K562 (cell line): Measurements from ENCODE around the gene MYH9. TPM values are rescaled to one million over a fixed set of nuclear protein-coding genes. Genes with fewer than 3 reads are reported as not detected.

Experiments
- ATAC-seq: fragments of 200-7000 bp; cut with Tn5 transposase; 3 replicates; pipeline ENCODE4 v1.9.1; 2020; ENCODE audit warnings: moderate library complexity
- BruUV-seq: library from RNA; stranded (reverse); fragments of 400-500 nt; replicated peaks from 2 replicates; lab custom pipeline; 2021; lab: Mats Ljungman, UMichigan
- CTCF ChIA-PET: fragments of 300-600 bp; formaldehyde crosslinking; extraction: SDS; loops from one replicate; lab custom pipeline; 2021; ENCODE audit warnings: low intra/inter-chr PET ratio; lab: Yijun Ruan, JAX
- POLR2A ChIA-PET: fragments of 300-600, 350-650 bp; sonication (Branson Sonifier 250); formaldehyde crosslinking; extraction: SDS; loops from one replicate; lab custom pipeline; 2021; ENCODE audit warnings: antibody characterized with exemption, inconsistent platforms; lab: Yijun Ruan, JAX
- DNase-seq, 4 experiments: peaks; one replicate each; pipeline versions ENCODE4 v3.0.0 to v3.0.0-alpha.2; 2011 to 2018; ENCODE audit warnings: low spot score in 3 of 4, mixed read lengths in 3 of 4; ENCODE audit errors: extremely low read depth in 1 of 4
- FAIRE-seq: peaks from 2 replicates; lab custom pipeline; 2011; peaks lifted over from hg19 to GRCh38; lab: Jason Lieb, UNC
- H2AFZ ChIP-seq: 2 replicates; pipeline ENCODE4 v1.6.0; 2011; ENCODE audit warnings: low read depth, low read length, control low read depth, inconsistent platforms
- H3K27ac ChIP-seq: fragments of 200-600 bp; 3 replicates; pipeline ENCODE4 v1.8.0; 2011; ENCODE audit warnings: low read depth, mild to moderate bottlenecking, control low read depth, inconsistent platforms, low read length, moderate library complexity, mixed read lengths; ENCODE audit errors: extremely low read depth
- H3K27me3 ChIP-seq, 2 experiments: fragments of 300-600 bp in 1 of 2; 2 replicates in 1 of 2; 3 replicates in 1 of 2; pipeline versions ENCODE4 v1.6.0 to v1.8.0; 2011; ENCODE audit warnings: inconsistent platforms in 2 of 2, low read length in 2 of 2, mild to moderate bottlenecking in 1 of 2, mixed read lengths in 1 of 2, moderate library complexity in 1 of 2; ENCODE audit not compliant: control insufficient read depth in 2 of 2, insufficient read depth in 2 of 2
- H3K36me3 ChIP-seq: fragments of 300-600 bp; 3 replicates; pipeline ENCODE4 v1.8.0; 2011; ENCODE audit warnings: mild to moderate bottlenecking, low read length, inconsistent platforms; ENCODE audit not compliant: control insufficient read depth, insufficient read depth
- H3K4me1 ChIP-seq, 2 experiments: fragments of 200-600 bp in 1 of 2; replicated peaks in 1 of 2; 2 replicates in 1 of 2; 3 replicates in 1 of 2; pipeline versions ENCODE4 v1.5.1 to v1.8.0; 2011; ENCODE audit warnings: inconsistent platforms in 2 of 2, low read length in 2 of 2, mild to moderate bottlenecking in 1 of 2, mixed read lengths in 1 of 2, moderate library complexity in 1 of 2; ENCODE audit not compliant: control insufficient read depth in 2 of 2, insufficient read depth in 2 of 2
- H3K4me2 ChIP-seq: 2 replicates; pipeline ENCODE4 v1.6.1; 2011; ENCODE audit warnings: low read length, control low read depth, inconsistent platforms, mixed read lengths; ENCODE audit not compliant: insufficient read depth
- H3K4me3 ChIP-seq: fragments of 200-600 bp; sonication (generic), shearing (Covaris generic); 2 replicates; pipeline ENCODE4 v1.5.1; 2016; ENCODE audit warnings: control low read depth, inconsistent platforms
- H3K79me2 ChIP-seq: fragments of 200-600 bp; 3 replicates; pipeline ENCODE4 v1.8.0; 2011; ENCODE audit warnings: low read length, inconsistent platforms; ENCODE audit not compliant: control insufficient read depth, insufficient read depth
- H3K9ac ChIP-seq, 2 experiments: 2 replicates each; pipeline versions ENCODE4 v1.6.0 to v1.6.1; 2011; ENCODE audit warnings: low read depth in 2 of 2, low read length in 2 of 2, control low read depth in 1 of 2, inconsistent platforms in 1 of 2, mild to moderate bottlenecking in 1 of 2, mixed read lengths in 1 of 2; ENCODE audit not compliant: insufficient read depth in 1 of 2
- H3K9me1 ChIP-seq: one replicate; pipeline ENCODE4 v1.6.0; 2011; ENCODE audit warnings: inconsistent platforms, mild to moderate bottlenecking, low read length, moderate library complexity; ENCODE audit not compliant: control insufficient read depth, insufficient read depth
- H3K9me3 ChIP-seq: replicated peaks from 2 replicates; pipeline ENCODE4 v1.5.1; 2011; ENCODE audit warnings: low read depth, low read length, inconsistent platforms; ENCODE audit not compliant: control insufficient read depth, insufficient read depth
- H4K20me1 ChIP-seq: replicated peaks from 2 replicates; pipeline ENCODE4 v1.6.1; 2011; ENCODE audit warnings: low read length, inconsistent platforms, mixed read lengths; ENCODE audit not compliant: control insufficient read depth, insufficient read depth
- ATF1 ChIP-seq, 2 experiments: fragments of 450-650 bp in 1 of 2; IDR thresholded peaks; 2 replicates each; pipeline ENCODE4 v1.6.1; 2016; ENCODE audit warnings: missing compliant biosample characterization in 1 of 2, missing genetic modification characterization in 1 of 2
- CREBBP ChIP-seq: IDR thresholded peaks from one replicate; pipeline ENCODE4 v1.6.1; 2012; ENCODE audit warnings: low read depth, mild to moderate bottlenecking, control low read depth, inconsistent platforms, low read length
- POLR2G ChIP-seq: fragments of 200-400 bp; formaldehyde crosslinking; IDR thresholded peaks from 2 replicates; pipeline ENCODE4 v1.6.1; 2017; ENCODE audit warnings: low read depth, mild to moderate bottlenecking, antibody characterized with exemption, low read length, moderate library complexity
- SRSF7 ChIP-seq: fragments of 200-400 bp; formaldehyde crosslinking; optimal IDR thresholded peaks from 2 replicates; pipeline ENCODE3; 2017; ENCODE audit warnings: mild to moderate bottlenecking, low read depth, low read length
- TEAD1 ChIP-seq, 2 experiments: fragments of 450-650 bp in 1 of 2; sonication (generic) in 1 of 2; formaldehyde crosslinking; IDR thresholded peaks; 2 replicates each; pipeline versions ENCODE4 v1.4.0 to v1.8.0; 2020 to 2022; ENCODE audit warnings: mild to moderate bottlenecking in 2 of 2, missing genetic modification reagents in 1 of 2
- WGBS: fragments of 100-300 bp; shearing (Covaris generic); methylation state at CpG from one replicate; pipeline ENCODE4 v1.1.6; 2016; ENCODE audit warnings: low coverage, mixed read lengths; ENCODE audit not compliant: insufficient coverage; ENCODE audit errors: missing lambda C conversion rate; 5-methylcytosine and 5-hydroxymethylcytosine counted together
- in situ Hi-C: fragments of 300-500 bp; cut with MboI; formaldehyde crosslinking; loops from 4 replicates; pipeline ENCODE4 v1.15.0; 2018; ENCODE audit warnings: inconsistent platforms, mixed read lengths
- intact Hi-C: fragments of 100-400 bp; cut with micrococcal nuclease; formaldehyde crosslinking; loops from 2 replicates; pipeline ENCODE4 v1.14.2; 2022
- polyA plus RNA-seq, 8 experiments: library from polyadenylated mRNA; depleted of rRNA in 4 of 8; stranded (reverse) in 5 of 8; unstranded in 3 of 8; fragments of >200 nt; fragmentation: Nextera tagmentation in 2 of 8; fragmentation: Illumina TruSeq in 1 of 8; extraction: Ambion mirVana in 2 of 8; extraction: Trizol in 1 of 8; gene quantifications; 2 replicates each; pipeline versions ENCODE4 v1.2.1 to v1.2.3, GENCODE V29; 2011 to 2014; ENCODE audit warnings: inconsistent platforms in 1 of 8, missing spikeins in 1 of 8
- total RNA-seq, 7 experiments: library from RNA; depleted of rRNA in 6 of 7; stranded (reverse); fragments of >200 nt in 6 of 7; fragmentation: Illumina TruSeq in 2 of 7; extraction: Trizol in 2 of 7; gene quantifications; 2 replicates each; pipeline versions ENCODE4 v1.2.1 to v1.2.3, GENCODE V29; 2011 to 2021; ENCODE audit warnings: low replicate concordance in 1 of 7
- TF ChIP-seq, protein P1 (sequence below): fragments of 450-650 bp; IDR thresholded peaks from 2 replicates; pipeline ENCODE4 v1.6.1; 2017; ENCODE audit warnings: mild to moderate bottlenecking, moderate library complexity
- TF ChIP-seq, protein P2 (sequence below): fragments of 450-650 bp; IDR thresholded peaks from 2 replicates; pipeline ENCODE4 v1.6.1; 2016; ENCODE audit warnings: borderline replicate concordance
- TF ChIP-seq, protein P3 (sequence below): fragments of 250-450 bp; sonication (Bioruptor Pico); IDR thresholded peaks from 2 replicates; pipeline ENCODE4 v1.5.0; 2022; ENCODE audit warnings: mild to moderate bottlenecking

MYH9 gene
- total and polyA plus RNA-seq, 9 of the 15 experiments (the other 6 are each of a cell fraction or from before 2014, with no cell fraction given) = 0.71 to 111 (median 24.6) TPM

DNA sequence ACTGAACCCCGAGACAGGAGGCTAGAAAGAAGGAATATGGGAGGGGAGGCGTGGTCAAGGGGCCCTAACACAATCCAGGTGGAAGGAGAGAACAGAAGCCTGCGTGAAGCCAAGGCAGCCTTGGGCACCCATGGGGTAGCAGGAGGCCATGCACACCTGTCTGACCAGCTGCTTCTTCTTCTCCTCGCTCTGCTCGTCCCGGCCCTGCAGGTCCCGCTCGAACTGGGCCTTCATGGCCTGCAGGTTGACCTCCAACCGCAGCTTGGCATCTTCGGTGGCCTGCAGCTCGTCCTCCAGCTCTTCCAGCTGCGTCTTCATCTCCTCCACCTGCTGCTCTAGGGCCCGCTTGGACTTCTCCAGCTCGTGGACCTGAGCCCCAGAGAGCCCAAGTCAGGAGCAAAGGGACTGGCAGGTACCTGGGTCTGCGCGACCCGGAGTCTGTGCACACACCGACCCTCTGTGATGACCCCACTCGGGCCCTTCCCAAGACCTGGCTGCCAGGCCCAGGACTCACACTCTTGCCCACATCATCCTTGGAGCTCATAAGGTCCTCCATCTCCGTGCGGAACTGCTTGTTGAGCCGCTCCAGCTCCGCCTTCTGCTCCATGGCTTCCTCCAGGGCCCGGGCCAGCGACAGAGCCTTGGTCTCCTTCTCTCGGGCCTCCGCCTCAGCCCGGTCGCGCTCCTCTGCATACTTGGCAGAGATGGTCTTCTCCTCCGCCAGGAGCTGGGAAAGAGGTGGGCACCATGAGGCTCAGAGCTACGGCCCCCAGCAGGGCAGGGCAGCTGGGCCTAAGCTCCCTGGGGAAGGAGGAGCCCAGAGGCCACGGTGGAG is 99.0 kb downstream of the MYH9 start:
- Histone ChIP-seq H3K9ac (no peak overlapping the region; a peak in 1 of 4 replicates), H3K4me3 (no peak overlapping the region), H3K27me3 (no peaks in the 10 kb centered on the region), H3K27ac (no peak overlapping the region), H3K79me2 (no peaks in the 10 kb centered on the region), H3K9me3 (no peaks in the 10 kb centered on the region), H3K36me3 (peaks cover 76% of the 10 kb centered on the region), H3K4me2 (no peak overlapping the region), H2AFZ (no peak overlapping the region), H3K9me1 (no peaks in the 10 kb centered on the region), H3K4me1 (peaks cover 0 to 19% of the 10 kb centered on the region in 2 experiments; a peak in 2 of 5 replicates), H4K20me1 (peaks cover 6% of the 10 kb centered on the region; the same call in 1 of the 2 replicates)
- TF ChIP-seq CREBBP (no peak), SRSF7 (no peak), ATF1 (CRISPR knock-in tag; IDR thresholded peaks at IDR 0.05) (no peak), ATF1 (tag; IDR thresholded peaks at IDR 0.05) (no peak), POLR2G (peak; percentile 61), TEAD1 (CRISPR knock-in tag; IDR thresholded peaks at IDR 0.05) (no peak)
- TF ChIP-seq, protein P1, sequence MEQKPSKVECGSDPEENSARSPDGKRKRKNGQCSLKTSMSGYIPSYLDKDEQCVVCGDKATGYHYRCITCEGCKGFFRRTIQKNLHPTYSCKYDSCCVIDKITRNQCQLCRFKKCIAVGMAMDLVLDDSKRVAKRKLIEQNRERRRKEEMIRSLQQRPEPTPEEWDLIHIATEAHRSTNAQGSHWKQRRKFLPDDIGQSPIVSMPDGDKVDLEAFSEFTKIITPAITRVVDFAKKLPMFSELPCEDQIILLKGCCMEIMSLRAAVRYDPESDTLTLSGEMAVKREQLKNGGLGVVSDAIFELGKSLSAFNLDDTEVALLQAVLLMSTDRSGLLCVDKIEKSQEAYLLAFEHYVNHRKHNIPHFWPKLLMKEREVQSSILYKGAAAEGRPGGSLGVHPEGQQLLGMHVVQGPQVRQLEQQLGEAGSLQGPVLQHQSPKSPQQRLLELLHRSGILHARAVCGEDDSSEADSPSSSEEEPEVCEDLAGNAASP = no peak
- TF ChIP-seq, protein P2, sequence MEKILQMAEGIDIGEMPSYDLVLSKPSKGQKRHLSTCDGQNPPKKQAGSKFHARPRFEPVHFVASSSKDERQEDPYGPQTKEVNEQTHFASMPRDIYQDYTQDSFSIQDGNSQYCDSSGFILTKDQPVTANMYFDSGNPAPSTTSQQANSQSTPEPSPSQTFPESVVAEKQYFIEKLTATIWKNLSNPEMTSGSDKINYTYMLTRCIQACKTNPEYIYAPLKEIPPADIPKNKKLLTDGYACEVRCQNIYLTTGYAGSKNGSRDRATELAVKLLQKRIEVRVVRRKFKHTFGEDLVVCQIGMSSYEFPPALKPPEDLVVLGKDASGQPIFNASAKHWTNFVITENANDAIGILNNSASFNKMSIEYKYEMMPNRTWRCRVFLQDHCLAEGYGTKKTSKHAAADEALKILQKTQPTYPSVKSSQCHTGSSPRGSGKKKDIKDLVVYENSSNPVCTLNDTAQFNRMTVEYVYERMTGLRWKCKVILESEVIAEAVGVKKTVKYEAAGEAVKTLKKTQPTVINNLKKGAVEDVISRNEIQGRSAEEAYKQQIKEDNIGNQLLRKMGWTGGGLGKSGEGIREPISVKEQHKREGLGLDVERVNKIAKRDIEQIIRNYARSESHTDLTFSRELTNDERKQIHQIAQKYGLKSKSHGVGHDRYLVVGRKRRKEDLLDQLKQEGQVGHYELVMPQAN = no peak
- TF ChIP-seq, protein P3, sequence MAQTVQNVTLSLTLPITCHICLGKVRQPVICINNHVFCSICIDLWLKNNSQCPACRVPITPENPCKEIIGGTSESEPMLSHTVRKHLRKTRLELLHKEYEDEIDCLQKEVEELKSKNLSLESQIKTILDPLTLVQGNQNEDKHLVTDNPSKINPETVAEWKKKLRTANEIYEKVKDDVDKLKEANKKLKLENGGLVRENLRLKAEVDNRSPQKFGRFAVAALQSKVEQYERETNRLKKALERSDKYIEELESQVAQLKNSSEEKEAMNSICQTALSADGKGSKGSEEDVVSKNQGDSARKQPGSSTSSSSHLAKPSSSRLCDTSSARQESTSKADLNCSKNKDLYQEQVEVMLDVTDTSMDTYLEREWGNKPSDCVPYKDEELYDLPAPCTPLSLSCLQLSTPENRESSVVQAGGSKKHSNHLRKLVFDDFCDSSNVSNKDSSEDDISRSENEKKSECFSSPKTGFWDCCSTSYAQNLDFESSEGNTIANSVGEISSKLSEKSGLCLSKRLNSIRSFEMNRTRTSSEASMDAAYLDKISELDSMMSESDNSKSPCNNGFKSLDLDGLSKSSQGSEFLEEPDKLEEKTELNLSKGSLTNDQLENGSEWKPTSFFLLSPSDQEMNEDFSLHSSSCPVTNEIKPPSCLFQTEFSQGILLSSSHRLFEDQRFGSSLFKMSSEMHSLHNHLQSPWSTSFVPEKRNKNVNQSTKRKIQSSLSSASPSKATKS (CRISPR knock-in tag) = no peak
- in situ Hi-C loops = no loop called here
- intact Hi-C loops = loop anchor here (5.0 kb wide), 1 partner anchor 146 kb away; no protein-coding TSS in a partner anchor
- WGBS = 92% methylated on average over 19 of the region's 33 CpGs
- TSS peak; percentile 83 for BruUV-seq
- DNase-seq = no peak
- CTCF ChIA-PET = no interaction called here
- no peak for FAIRE-seq
- POLR2A ChIA-PET = no interaction called here
- no peak for ATAC-seq
